Measurements from ENCODE around the gene TBX3.

The TBX3 gene

DNA sequence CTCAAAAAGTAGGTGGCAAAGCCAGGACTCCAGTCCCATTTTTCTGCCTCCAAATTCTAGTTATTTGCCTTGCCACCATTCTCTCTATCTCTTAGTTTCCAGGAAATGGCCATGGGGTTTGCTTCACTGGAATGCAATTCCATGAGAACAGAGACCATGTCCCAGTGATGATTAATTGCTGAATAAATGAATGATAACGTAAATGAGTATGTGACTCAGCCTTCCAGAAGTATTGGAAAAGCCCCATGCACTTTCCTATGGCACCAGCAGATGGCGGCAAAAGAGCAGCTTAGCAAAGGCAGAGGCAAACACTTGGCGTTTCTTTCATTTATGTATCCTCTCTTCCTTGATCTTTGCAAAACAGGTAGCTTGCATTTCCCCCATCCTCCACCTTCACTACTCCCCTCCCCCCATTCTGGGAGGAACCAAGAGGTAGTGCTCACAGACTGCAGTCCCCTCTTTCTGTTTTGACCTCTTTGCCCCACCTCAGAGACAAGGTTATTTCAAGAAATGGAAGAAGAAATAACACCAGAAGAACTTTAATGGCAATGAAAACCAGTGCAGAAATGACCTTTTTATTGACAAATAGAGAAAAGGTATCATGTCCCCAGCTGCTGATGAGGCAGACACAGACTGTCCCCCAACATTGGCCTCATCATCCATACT, 21.3 kb downstream of the TBX3 start:
- TF ChIP-seq EGR1 (IDR thresholded peaks at IDR 0.05): no peak
- no peak for TF ChIP-seq YY1 (IDR thresholded peaks at IDR 0.05; ENCODE audit: low read depth)
- no peak for TF ChIP-seq TCF12 (IDR thresholded peaks at IDR 0.05; ENCODE audit: low read depth)
- TF ChIP-seq RAD21 (IDR thresholded peaks at IDR 0.05; ENCODE audit: low read depth): peak; percentile 85
- TF ChIP-seq NFIC (IDR thresholded peaks at IDR 0.05): no peak
- TF ChIP-seq, protein P1, sequence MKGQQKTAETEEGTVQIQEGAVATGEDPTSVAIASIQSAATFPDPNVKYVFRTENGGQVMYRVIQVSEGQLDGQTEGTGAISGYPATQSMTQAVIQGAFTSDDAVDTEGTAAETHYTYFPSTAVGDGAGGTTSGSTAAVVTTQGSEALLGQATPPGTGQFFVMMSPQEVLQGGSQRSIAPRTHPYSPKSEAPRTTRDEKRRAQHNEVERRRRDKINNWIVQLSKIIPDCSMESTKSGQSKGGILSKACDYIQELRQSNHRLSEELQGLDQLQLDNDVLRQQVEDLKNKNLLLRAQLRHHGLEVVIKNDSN (IDR thresholded peaks at IDR 0.05): no peak
- TF ChIP-seq, protein P2, sequence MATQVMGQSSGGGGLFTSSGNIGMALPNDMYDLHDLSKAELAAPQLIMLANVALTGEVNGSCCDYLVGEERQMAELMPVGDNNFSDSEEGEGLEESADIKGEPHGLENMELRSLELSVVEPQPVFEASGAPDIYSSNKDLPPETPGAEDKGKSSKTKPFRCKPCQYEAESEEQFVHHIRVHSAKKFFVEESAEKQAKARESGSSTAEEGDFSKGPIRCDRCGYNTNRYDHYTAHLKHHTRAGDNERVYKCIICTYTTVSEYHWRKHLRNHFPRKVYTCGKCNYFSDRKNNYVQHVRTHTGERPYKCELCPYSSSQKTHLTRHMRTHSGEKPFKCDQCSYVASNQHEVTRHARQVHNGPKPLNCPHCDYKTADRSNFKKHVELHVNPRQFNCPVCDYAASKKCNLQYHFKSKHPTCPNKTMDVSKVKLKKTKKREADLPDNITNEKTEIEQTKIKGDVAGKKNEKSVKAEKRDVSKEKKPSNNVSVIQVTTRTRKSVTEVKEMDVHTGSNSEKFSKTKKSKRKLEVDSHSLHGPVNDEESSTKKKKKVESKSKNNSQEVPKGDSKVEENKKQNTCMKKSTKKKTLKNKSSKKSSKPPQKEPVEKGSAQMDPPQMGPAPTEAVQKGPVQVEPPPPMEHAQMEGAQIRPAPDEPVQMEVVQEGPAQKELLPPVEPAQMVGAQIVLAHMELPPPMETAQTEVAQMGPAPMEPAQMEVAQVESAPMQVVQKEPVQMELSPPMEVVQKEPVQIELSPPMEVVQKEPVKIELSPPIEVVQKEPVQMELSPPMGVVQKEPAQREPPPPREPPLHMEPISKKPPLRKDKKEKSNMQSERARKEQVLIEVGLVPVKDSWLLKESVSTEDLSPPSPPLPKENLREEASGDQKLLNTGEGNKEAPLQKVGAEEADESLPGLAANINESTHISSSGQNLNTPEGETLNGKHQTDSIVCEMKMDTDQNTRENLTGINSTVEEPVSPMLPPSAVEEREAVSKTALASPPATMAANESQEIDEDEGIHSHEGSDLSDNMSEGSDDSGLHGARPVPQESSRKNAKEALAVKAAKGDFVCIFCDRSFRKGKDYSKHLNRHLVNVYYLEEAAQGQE (IDR thresholded peaks at IDR 0.05; ENCODE audit: low read depth): no peak
- TF ChIP-seq FOXM1 (IDR thresholded peaks at IDR 0.05; ENCODE audit: borderline replicate concordance, low read depth): no peak
- TF ChIP-seq ZBTB7A (IDR thresholded peaks at IDR 0.05; ENCODE audit: low read depth): no peak

DNA sequence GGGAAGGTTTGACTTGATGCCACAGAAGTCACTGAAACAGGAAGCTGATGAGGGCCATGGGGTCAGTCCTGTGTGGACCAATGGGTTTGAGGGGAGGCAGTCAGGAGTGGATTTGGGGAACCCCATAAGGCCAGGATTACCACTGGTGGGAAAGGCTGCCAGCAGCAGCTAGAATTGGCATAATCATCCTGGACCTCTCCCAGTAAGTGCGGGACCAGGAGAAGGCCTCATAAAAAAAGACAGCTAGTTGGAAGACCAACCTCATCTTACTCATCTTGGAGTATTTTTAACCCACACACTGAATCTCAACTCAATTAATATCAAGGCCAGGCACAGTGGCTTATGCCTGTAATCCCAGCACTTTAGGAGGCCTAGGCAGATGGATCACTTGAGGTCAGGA, 22.7 kb downstream of the TBX3 start:
- TF ChIP-seq EP300 (IDR thresholded peaks at IDR 0.05; ENCODE audit: borderline replicate concordance) (no peak), CEBPB (IDR thresholded peaks at IDR 0.05) (no peak), EGR1 (IDR thresholded peaks at IDR 0.05) (no peak)

DNA sequence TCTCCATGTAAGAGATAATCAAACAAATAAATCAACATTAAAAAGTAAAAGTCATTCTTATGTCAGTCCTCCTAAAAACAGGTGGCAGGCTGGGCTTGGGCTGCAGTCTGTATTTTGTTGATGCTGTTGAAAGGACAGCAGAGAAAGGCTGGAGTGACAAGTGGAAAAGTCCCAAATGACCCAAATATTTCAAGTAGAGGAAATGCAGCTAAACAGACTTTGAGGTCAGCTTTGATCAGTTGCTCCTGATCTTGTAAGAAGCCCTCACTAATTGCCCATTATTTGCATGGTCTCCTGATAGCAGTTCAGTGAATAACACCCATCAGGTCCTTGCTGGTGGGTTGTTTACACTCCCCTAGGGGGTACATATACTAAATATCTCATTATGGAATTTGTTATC, 24.9 kb downstream of the TBX3 start:
- TF ChIP-seq CEBPB (IDR thresholded peaks at IDR 0.05): no peak
- no peak for TF ChIP-seq RAD21 (IDR thresholded peaks at IDR 0.05; ENCODE audit: low read depth)
- no peak for TF ChIP-seq EGR1 (IDR thresholded peaks at IDR 0.05)

DNA sequence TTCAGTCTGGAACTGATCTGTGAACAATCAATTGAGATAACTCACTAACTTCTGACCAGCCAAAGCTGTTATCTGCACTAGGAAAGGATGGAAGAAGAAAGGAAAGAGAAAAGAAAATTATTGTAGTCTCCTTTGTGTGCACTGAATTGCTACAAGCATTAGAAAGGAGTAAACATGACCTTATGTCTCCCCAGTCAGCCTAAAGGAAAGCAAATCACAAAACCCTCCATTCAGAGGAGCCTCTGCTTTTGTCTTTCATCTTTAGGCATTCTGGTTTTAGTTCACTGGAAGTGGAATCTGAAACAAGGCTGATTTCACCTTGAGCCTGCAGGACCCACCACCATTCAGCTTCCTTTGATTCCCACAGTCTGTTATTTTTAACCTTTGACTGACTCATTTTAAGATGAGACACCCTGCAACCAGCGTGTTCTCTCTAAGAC, 26.0 kb downstream of the TBX3 start:
- TF ChIP-seq YY1 (IDR thresholded peaks at IDR 0.05; ENCODE audit: low read depth): no peak
- TF ChIP-seq, protein P2 (IDR thresholded peaks at IDR 0.05; ENCODE audit: low read depth): no peak
- no peak for TF ChIP-seq TEAD4 (IDR thresholded peaks at IDR 0.05)
- TF ChIP-seq RAD21 (IDR thresholded peaks at IDR 0.05; ENCODE audit: low read depth): no peak
- no peak for TF ChIP-seq FOXM1 (IDR thresholded peaks at IDR 0.05; ENCODE audit: borderline replicate concordance, low read depth)
- no peak for TF ChIP-seq CEBPB (IDR thresholded peaks at IDR 0.05)
- TF ChIP-seq NFIC (IDR thresholded peaks at IDR 0.05): no peak
- TF ChIP-seq EP300 (IDR thresholded peaks at IDR 0.05; ENCODE audit: borderline replicate concordance): no peak
- no peak for TF ChIP-seq ZBTB7A (IDR thresholded peaks at IDR 0.05; ENCODE audit: low read depth)
- TF ChIP-seq TAF1 (IDR thresholded peaks at IDR 0.05; ENCODE audit: low read depth): no peak
- no peak for TF ChIP-seq EGR1 (IDR thresholded peaks at IDR 0.05)
- TF ChIP-seq TCF12 (IDR thresholded peaks at IDR 0.05; ENCODE audit: low read depth): no peak

DNA sequence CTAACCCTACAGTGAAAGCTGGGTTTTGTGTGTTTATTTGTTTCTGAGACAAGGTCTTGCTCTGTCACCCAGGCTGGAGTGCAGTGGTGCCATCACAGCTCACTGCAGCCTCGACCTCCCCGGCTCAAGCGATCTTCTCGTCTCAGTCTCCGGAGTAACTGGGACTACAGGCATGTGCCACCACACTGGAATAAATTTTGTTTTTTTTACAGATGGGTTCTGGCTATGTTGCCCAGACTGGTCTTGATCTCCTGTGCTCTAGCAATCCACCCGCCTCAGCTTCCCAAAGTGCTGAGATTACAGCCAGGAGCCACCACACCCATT, 26.4 kb downstream of the TBX3 start:
- no peak for TF ChIP-seq RAD21 (IDR thresholded peaks at IDR 0.05; ENCODE audit: low read depth)
- no peak for TF ChIP-seq CEBPB (IDR thresholded peaks at IDR 0.05)
- TF ChIP-seq EGR1 (IDR thresholded peaks at IDR 0.05): no peak
- TF ChIP-seq, protein P3, sequence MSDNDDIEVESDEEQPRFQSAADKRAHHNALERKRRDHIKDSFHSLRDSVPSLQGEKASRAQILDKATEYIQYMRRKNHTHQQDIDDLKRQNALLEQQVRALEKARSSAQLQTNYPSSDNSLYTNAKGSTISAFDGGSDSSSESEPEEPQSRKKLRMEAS (IDR thresholded peaks at IDR 0.05): no peak
- TF ChIP-seq, protein P2 (IDR thresholded peaks at IDR 0.05; ENCODE audit: low read depth): no peak
- no peak for TF ChIP-seq EP300 (IDR thresholded peaks at IDR 0.05; ENCODE audit: borderline replicate concordance)

DNA sequence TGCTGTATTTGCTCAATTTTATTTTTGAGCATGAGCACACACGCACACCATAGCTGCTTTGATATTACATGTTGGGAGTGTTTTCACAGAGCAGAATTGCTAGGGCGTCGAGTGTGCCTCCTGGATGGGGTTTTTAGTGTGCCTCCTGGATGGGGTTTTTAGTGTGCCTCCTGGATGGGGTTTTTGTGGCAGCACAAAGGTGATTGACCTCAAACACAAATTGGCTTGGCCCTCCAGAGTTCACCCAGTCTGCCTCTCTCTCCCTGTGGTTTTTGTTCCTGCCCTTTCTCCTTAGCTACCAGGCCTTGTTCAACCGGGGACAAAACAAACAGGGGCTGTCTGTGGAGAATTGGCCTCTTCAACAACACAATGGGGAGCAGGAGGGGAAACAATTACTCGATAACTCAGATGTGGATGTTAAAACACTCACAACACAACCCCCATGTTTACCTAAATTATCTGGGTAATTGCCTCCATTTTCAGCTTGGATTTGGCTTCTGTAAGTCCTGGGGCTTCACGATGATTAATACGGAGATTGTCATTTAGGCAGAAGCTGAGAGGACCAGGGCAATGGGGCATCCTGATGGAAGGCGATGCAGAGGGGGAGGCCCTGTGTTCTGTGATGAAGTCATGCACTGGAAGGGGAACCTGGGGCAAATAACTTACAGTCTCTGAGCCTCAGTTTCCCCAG, 26.9 kb downstream of the TBX3 start:
- TF ChIP-seq NFIC (IDR thresholded peaks at IDR 0.05): no peak
